A549 (cell line): Measurements from ENCODE around the gene TMEM121.

Experiments
- BHLHE40 ChIP-seq: IDR thresholded peaks from 2 replicates; pipeline ENCODE4 v1.6.1; 2012; ENCODE audit warnings: low read depth, low read length, inconsistent platforms
- CHD2 ChIP-seq: fragments of 150-350 bp; IDR thresholded peaks from 2 replicates; pipeline ENCODE4 v1.6.1; 2014; ENCODE audit warnings: low read length; ENCODE audit not compliant: partially characterized antibody
- E2F6 ChIP-seq: IDR thresholded peaks from 2 replicates; pipeline ENCODE4 v1.6.1; 2012; ENCODE audit warnings: low read depth, borderline replicate concordance
- EHF ChIP-seq: fragments of 250-450 bp; sonication (Bioruptor Pico); IDR thresholded peaks from 2 replicates; pipeline ENCODE4 v1.5.0; 2020; ENCODE audit warnings: mild to moderate bottlenecking
- FOSB ChIP-seq: fragments of 250-450 bp; sonication (Bioruptor Pico); IDR thresholded peaks from 2 replicates; pipeline ENCODE4 v1.5.0; 2020; ENCODE audit warnings: mild to moderate bottlenecking, moderate library complexity
- HDAC2 ChIP-seq: fragments of 200-600 bp; sonication (generic); IDR thresholded peaks from 2 replicates; pipeline ENCODE4 v1.6.1; 2016
- HMGXB4 ChIP-seq: fragments of 250-450 bp; sonication (Bioruptor Pico); IDR thresholded peaks from 2 replicates; pipeline ENCODE4 v1.5.0; 2021; ENCODE audit warnings: mild to moderate bottlenecking, moderate library complexity, borderline replicate concordance
- KDM5A ChIP-seq: fragments of 200-600 bp; sonication (generic); IDR thresholded peaks from 2 replicates; pipeline ENCODE4 v1.6.1; 2016; ENCODE audit warnings: antibody characterized with exemption, mild to moderate bottlenecking
- NR3C1 ChIP-seq: fragments of >200 bp; sonication (Bioruptor Twin); formaldehyde crosslinking; IDR thresholded peaks from 3 replicates; pipeline ENCODE4 v1.6.1; 2017
- PBX3 ChIP-seq: IDR thresholded peaks from 2 replicates; pipeline ENCODE4 v1.6.1; 2012
- POLR2A ChIP-seq: IDR thresholded peaks from 2 replicates; pipeline ENCODE4 v1.6.1; 2012; ENCODE audit warnings: mild to moderate bottlenecking, low read length
- SMC3 ChIP-seq: fragments of >200 bp; sonication (Bioruptor Twin); formaldehyde crosslinking; IDR thresholded peaks from 3 replicates; pipeline ENCODE4 v1.6.1; 2018; ENCODE audit warnings: inconsistent platforms
- SREBF2 ChIP-seq: fragments of 450-650 bp; IDR thresholded peaks from 2 replicates; pipeline ENCODE4 v1.6.1; 2014; ENCODE audit warnings: mild to moderate bottlenecking, moderate library complexity
- TF ChIP-seq, protein P1 (sequence below): fragments of >200 bp; sonication (Bioruptor Twin); formaldehyde crosslinking; IDR thresholded peaks from 3 replicates; pipeline ENCODE4 v1.5.1; 2016

- TF ChIP-seq, protein P1, sequence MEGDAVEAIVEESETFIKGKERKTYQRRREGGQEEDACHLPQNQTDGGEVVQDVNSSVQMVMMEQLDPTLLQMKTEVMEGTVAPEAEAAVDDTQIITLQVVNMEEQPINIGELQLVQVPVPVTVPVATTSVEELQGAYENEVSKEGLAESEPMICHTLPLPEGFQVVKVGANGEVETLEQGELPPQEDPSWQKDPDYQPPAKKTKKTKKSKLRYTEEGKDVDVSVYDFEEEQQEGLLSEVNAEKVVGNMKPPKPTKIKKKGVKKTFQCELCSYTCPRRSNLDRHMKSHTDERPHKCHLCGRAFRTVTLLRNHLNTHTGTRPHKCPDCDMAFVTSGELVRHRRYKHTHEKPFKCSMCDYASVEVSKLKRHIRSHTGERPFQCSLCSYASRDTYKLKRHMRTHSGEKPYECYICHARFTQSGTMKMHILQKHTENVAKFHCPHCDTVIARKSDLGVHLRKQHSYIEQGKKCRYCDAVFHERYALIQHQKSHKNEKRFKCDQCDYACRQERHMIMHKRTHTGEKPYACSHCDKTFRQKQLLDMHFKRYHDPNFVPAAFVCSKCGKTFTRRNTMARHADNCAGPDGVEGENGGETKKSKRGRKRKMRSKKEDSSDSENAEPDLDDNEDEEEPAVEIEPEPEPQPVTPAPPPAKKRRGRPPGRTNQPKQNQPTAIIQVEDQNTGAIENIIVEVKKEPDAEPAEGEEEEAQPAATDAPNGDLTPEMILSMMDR = no peak
- TF ChIP-seq EHF (CRISPR knock-in tag) = no peak
- no peak for TF ChIP-seq SREBF2
- no peak for TF ChIP-seq HMGXB4
- TF ChIP-seq PBX3 = no peak; the same call in 1 of the 2 replicates
- TF ChIP-seq KDM5A = no peak
- TF ChIP-seq FOSB (CRISPR knock-in tag) = no peak
- TF ChIP-seq NR3C1 = no peak
- TF ChIP-seq HDAC2 = no peak
- TF ChIP-seq POLR2A = no peak
- no peak for TF ChIP-seq E2F6
- TF ChIP-seq SMC3 = no peak
- TF ChIP-seq BHLHE40 = no peak
- TF ChIP-seq CHD2 = no peak
Observed at GRCh38 chr14:105502446-105503295, 23.7 kb upstream of the TMEM121 start.
